CD4-positive, alpha-beta T cell treated with Interferon alpha-2 for 1 hour (primary cell): ENCODE data around the gene KLK11.

Experiments
- DNase-seq, 2 donors: peaks; one replicate each; pipeline ENCODE4 v3.0.0-alpha.2; 2020 to 2022

KLK11 gene

GRCh38 chr19:51027126-51027806 is 850 bp upstream of the KLK11 start:
- no peak for DNase-seq

- DNase-seq: no peak
Observed at GRCh38 chr19:51025809-51026553, 435 bp downstream of the KLK11 start.

GRCh38 chr19:51025401-51025800 is 1.0 kb downstream of the KLK11 start:
- DNase-seq: no peak

GRCh38 chr19:51024924-51025323 is 1.5 kb downstream of the KLK11 start:
- no peak for DNase-seq

- no peak for DNase-seq
Observed at GRCh38 chr19:51023946-51024345, 2.5 kb downstream of the KLK11 start.

- no peak for DNase-seq
Observed at GRCh38 chr19:51022526-51022925, 3.9 kb downstream of the KLK11 start.

- DNase-seq: peak in 1 of 2 donors; percentile 40
Observed at GRCh38 chr19:51020988-51021651, 5.3 kb downstream of the KLK11 start.

GRCh38 chr19:51019544-51019925 is 6.9 kb downstream of the KLK11 start, which contains the start of gene KLK10:
TSS of gene KLK10 (minus strand) at chr19:51019709. CDS start at chr19:51019130, 579 bp downstream.
- DNase-seq: no peak

GRCh38 chr19:51018745-51019543 is 7.5 kb downstream of the KLK11 start:
- DNase-seq: no peak

- peak; percentile 27 to 52 for DNase-seq
Observed at GRCh38 chr19:51016798-51017683, 9.4 kb downstream of the KLK11 start.

- DNase-seq: no peak
Observed at GRCh38 chr19:51015691-51016267, 10.6 kb downstream of the KLK11 start.

GRCh38 chr19:51014242-51014641 is 12.2 kb downstream of the KLK11 start:
- no peak for DNase-seq

- DNase-seq: no peak
Observed at GRCh38 chr19:51012661-51013190, 13.7 kb downstream of the KLK11 start.

- no peak for DNase-seq
Observed at GRCh38 chr19:51010066-51010795, 16.2 kb downstream of the KLK11 start.

- no peak for DNase-seq
Observed at GRCh38 chr19:51009061-51009891, 17.1 kb downstream of the KLK11 start.

GRCh38 chr19:51007488-51007887 is 18.9 kb downstream of the KLK11 start:
- DNase-seq: no peak

- DNase-seq: no peak
Observed at GRCh38 chr19:51006406-51006805, 20.0 kb downstream of the KLK11 start.

GRCh38 chr19:51005248-51005647 is 21.2 kb downstream of the KLK11 start:
- no peak for DNase-seq

- no peak for DNase-seq
Observed at GRCh38 chr19:51003316-51003715, 23.1 kb downstream of the KLK11 start.
